GM19043 (cell line): ENCODE results near the gene HLA-DQA2.
"Not testable (repeated sequence)": the region's sequence is repeated elsewhere in the genome, so short reads cannot be mapped to it uniquely, and the experiment has no call there.

Experiments used
- ATAC-seq: cut with Tn5 transposase; IDR thresholded peaks from one replicate; pipeline ENCODE4 v1.9.1; 2021; ENCODE audit warnings: low read depth; ENCODE audit not compliant: unreplicated experiment

HLA-DQA2 gene

GRCh38 chr6:32741031-32741960 is at the start of gene HLA-DQA2:
Gene HLA-DQA2 (plus strand): TSS chr6:32741391. CDS start chr6:32741444, 53 bp downstream.
- ATAC-seq: no peak

GRCh38 chr6:32692019-32692418 is 49.2 kb upstream of the HLA-DQA2 start:
- no peak for ATAC-seq

GRCh38 chr6:32697031-32697430 is 44.2 kb upstream of the HLA-DQA2 start:
- no peak for ATAC-seq

GRCh38 chr6:32700391-32701040 is 40.7 kb upstream of the HLA-DQA2 start:
- no peak for ATAC-seq

- no peak for ATAC-seq
These were observed 37.8 kb upstream of the HLA-DQA2 start for GRCh38 chr6:32703347-32703746.

- ATAC-seq: not testable (repeated sequence)
These were observed 36.0 kb upstream of the HLA-DQA2 start for GRCh38 chr6:32705164-32705563.

GRCh38 chr6:32709625-32710024 is 31.6 kb upstream of the HLA-DQA2 start:
- no peak for ATAC-seq

- ATAC-seq: no peak
These were observed 27.9 kb upstream of the HLA-DQA2 start for GRCh38 chr6:32713241-32713640.

- ATAC-seq: no peak
These were observed 24.8 kb upstream of the HLA-DQA2 start for GRCh38 chr6:32716396-32716795.

GRCh38 chr6:32718879-32719278 is 22.3 kb upstream of the HLA-DQA2 start:
- ATAC-seq: no peak

GRCh38 chr6:32738126-32738525 is 3.1 kb upstream of the HLA-DQA2 start:
- ATAC-seq: no peak

- ATAC-seq: no peak
These were observed 1.2 kb downstream of the HLA-DQA2 start for GRCh38 chr6:32742374-32742773.

GRCh38 chr6:32744776-32745175 is 3.6 kb downstream of the HLA-DQA2 start:
- no peak for ATAC-seq

GRCh38 chr6:32745649-32746048 is 4.5 kb downstream of the HLA-DQA2 start:
- not testable (repeated sequence) for ATAC-seq

- no peak for ATAC-seq
These were observed 11.4 kb downstream of the HLA-DQA2 start for GRCh38 chr6:32752580-32752979.

- no peak for ATAC-seq
These were observed 18.5 kb downstream of the HLA-DQA2 start for GRCh38 chr6:32759669-32760068.

GRCh38 chr6:32761072-32761471 is 19.9 kb downstream of the HLA-DQA2 start:
- no peak for ATAC-seq

- ATAC-seq: no peak
These were observed 20.4 kb downstream of the HLA-DQA2 start for GRCh38 chr6:32761548-32761947.

- ATAC-seq: no peak
These were observed 22.2 kb downstream of the HLA-DQA2 start, which contains the start of gene HLA-DQB2 for GRCh38 chr6:32763421-32763820. Gene HLA-DQB2 (minus strand): TSS chr6:32763532. CDS start chr6:32763470, 62 bp downstream.

- no peak for ATAC-seq
These were observed 22.9 kb downstream of the HLA-DQA2 start for GRCh38 chr6:32764048-32764447.

- ATAC-seq: no peak
These were observed 31.5 kb downstream of the HLA-DQA2 start for GRCh38 chr6:32772656-32773055.

GRCh38 chr6:32774426-32774825 is 33.2 kb downstream of the HLA-DQA2 start:
- no peak for ATAC-seq
